ENCODE results near the gene MUS81. TPM values are rescaled to one million over a fixed set of nuclear protein-coding genes. Genes with fewer than 3 reads are reported as not detected.

MUS81 gene
- polyA plus RNA-seq, 6 donors from 2014 or later: 3.2 to 32.0 (median 22.8) TPM

GRCh38 chr11:65867284-65868071, 7.2 kb downstream of the MUS81 start:
- Mint-ChIP-seq H3K4me1 (peaks cover 14 to 33% (median 26%) of the 10 kb centered on the region in 3 donors), H3K36me3 (peaks cover 0 to 17% of the 10 kb centered on the region in 2 donors), H3K9me3 (no peaks in the 10 kb centered on the region), H3K4me3 (peak overlapping the region in 1 of 8 donors; percentile 36), H3K27me3 (no peaks in the 10 kb centered on the region), H3K27ac (peak overlapping the region in 1 of 6 donors; percentile 26)
- ATAC-seq (ENCODE audit: low read depth in 2 of 2): peak; percentile 34 to 45
- DNase-seq: no peak

- no peak overlapping the region for H3K4me3 Mint-ChIP-seq
- H3K36me3 Mint-ChIP-seq: peaks cover 0 to 10% of the 10 kb centered on the region in 2 donors
- DNase-seq: no peak
- no peak overlapping the region for H3K27ac Mint-ChIP-seq
- H3K9me3 Mint-ChIP-seq: no peaks in the 10 kb centered on the region
- H3K27me3 Mint-ChIP-seq: peaks cover 0 to 5% (median 0%) of the 10 kb centered on the region in 3 donors
- peaks cover 18 to 31% (median 23%) of the 10 kb centered on the region in 3 donors for H3K4me1 Mint-ChIP-seq
- peak; percentile 64 to 67 for ATAC-seq (ENCODE audit: low read depth in 2 of 2)
Observed at GRCh38 chr11:65868076-65868667, 7.9 kb downstream of the MUS81 start.

DNA sequence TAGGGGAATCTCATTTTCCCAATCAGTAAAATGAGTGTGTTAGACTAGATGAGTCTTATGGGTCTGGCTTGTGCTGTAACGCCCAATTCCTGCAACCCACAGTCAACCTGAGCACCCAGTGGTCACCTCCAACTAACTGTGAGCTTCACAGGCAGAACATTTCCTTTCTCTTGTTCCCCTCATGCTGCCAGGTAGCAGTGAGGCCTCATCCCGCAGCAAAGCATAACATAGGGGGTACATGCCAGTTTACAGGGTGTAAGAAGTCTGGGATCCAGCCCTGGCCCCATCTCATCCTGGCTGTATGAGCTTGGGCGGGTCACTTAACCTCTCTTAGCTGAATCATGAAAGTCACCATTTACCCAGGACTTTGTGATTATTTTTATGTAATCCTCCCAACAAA, 8.7 kb downstream of the MUS81 start:
- H3K4me3 Mint-ChIP-seq: peak overlapping the region in 1 of 8 donors; percentile 43
- H3K36me3 Mint-ChIP-seq: peaks cover 0 to 6% of the 10 kb centered on the region in 2 donors
- DNase-seq (no peak), ATAC-seq (ENCODE audit: low read depth in 2 of 2) (no peak)
- peaks cover 0 to 7% (median 0%) of the 10 kb centered on the region in 3 donors for H3K27me3 Mint-ChIP-seq
- no peaks in the 10 kb centered on the region for H3K9me3 Mint-ChIP-seq
- H3K4me1 Mint-ChIP-seq: peaks cover 19 to 38% (median 26%) of the 10 kb centered on the region in 3 donors
- H3K27ac Mint-ChIP-seq: no peak overlapping the region

DNA sequence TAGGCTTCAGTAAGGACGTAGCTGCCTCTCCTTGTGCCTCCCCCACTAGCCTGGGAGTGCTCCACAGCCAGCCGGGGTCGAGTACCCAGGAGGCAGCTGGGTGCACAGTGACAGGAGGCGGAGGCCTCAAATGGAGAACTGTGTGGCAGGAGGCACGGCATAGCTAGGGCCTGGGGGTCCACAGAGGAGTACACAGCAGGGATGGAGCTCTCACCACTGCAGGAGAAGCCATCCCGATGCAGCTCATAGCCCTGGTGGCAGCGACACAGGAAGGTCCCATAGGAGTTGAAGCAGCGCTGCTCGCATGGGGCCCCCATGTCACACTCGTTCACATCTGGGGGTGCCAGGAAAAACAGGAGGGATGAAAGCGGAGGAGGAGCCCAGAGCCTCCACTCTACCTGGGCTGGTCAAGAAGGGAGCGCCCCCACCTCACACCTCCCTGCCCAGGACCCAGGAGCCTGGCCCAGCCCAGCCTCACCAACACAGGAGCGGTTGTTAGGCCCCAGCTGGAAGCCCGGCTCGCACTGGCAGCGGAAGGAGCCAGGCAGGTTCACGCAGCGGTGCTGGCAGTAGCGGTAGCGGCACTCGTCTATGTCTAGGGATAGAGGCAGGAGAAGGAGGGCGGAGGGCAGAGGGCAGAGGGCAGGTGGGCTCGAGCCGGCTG, 9.5 kb downstream of the MUS81 start:
- peaks cover 22 to 38% (median 27%) of the 10 kb centered on the region in 3 donors for H3K4me1 Mint-ChIP-seq
- H3K9me3 Mint-ChIP-seq: no peaks in the 10 kb centered on the region
- peak overlapping the region in 3 of 8 donors; percentile 3 to 78 (median 20) for H3K4me3 Mint-ChIP-seq
- peak overlapping the region in 3 of 6 donors; percentile 47 to 72 (median 63) for H3K27ac Mint-ChIP-seq
- ATAC-seq (ENCODE audit: low read depth in 2 of 2) (no peak), DNase-seq (no peak)
- H3K27me3 Mint-ChIP-seq: peaks cover 0 to 7% (median 0%) of the 10 kb centered on the region in 3 donors
- H3K36me3 Mint-ChIP-seq: peaks cover 0 to 6% of the 10 kb centered on the region in 2 donors

- Mint-ChIP-seq H3K4me1 (peaks cover 22 to 34% (median 23%) of the 10 kb centered on the region in 3 donors), H3K36me3 (peaks cover 0 to 1% of the 10 kb centered on the region in 2 donors), H3K27ac (no peak overlapping the region), H3K27me3 (peaks cover 0 to 7% (median 0%) of the 10 kb centered on the region in 3 donors), H3K4me3 (peak overlapping the region in 3 of 8 donors; percentile 29 to 82 (median 61)), H3K9me3 (no peaks in the 10 kb centered on the region)
- no peak for DNase-seq
- no peak for ATAC-seq (ENCODE audit: low read depth in 2 of 2)
Observed at GRCh38 chr11:65870307-65870658, 10.1 kb downstream of the MUS81 start.

DNA sequence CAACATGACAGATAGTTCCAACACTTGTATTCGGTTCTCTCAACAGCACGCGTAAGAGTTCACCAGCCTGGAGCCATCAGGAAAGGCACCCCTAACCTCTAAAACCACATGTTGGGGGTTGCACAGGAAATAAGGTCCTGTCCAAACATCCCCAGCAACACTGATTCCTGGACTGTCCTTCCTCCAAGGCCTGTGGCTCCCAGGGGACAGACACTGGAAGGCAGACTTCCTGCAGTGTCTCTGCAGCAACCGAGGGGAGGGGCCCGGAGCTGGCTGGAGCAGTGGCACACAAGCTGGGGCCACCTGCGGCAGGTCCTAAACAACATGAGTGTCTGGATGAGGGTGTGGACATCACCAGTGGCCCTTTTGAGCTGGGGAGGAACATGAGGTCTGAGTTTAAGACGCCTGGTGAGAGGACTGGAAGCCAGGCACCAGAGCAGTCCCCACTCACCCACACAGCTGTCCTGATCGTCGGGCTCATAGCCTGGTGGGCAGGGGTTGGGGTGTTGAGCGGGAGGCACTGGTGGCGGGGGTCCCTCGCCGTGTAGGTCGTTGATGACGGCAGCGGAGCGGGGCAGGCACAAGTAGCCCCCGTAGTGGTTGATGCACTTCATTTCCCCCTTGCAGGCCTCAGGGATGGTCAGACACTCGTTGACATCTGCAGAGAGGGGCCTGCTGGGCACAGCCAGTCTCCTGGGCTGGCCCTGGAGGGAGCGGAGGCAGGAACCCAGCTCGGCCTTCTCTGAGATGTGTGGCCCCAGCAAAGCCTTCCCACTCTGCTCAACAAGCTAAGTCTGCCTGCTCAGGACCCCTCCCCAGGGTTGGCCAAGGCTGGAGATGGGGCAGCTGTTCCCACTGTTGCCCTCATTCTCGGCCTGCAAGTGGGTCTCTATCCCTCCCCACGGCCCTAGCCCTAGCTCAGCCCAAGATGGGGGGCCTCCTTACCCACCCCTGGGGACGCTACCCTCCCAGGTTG, 10.8 kb downstream of the MUS81 start:
- peak overlapping the region in 2 of 6 donors; percentile 14 to 36 for H3K27ac Mint-ChIP-seq
- H3K27me3 Mint-ChIP-seq: peaks cover 0 to 7% (median 0%) of the 10 kb centered on the region in 3 donors
- ATAC-seq (ENCODE audit: low read depth in 2 of 2) (no peak), DNase-seq (no peak)
- H3K9me3 Mint-ChIP-seq: no peaks in the 10 kb centered on the region
- peak overlapping the region in 6 of 8 donors; percentile 52 to 82 (median 60) for H3K4me3 Mint-ChIP-seq
- no peaks in the 10 kb centered on the region for H3K36me3 Mint-ChIP-seq
- peaks cover 22 to 33% (median 22%) of the 10 kb centered on the region in 3 donors for H3K4me1 Mint-ChIP-seq

GRCh38 chr11:65871811-65872548, 11.7 kb downstream of the MUS81 start:
- Mint-ChIP-seq H3K4me1 (peaks cover 22 to 32% (median 22%) of the 10 kb centered on the region in 3 donors), H3K9me3 (no peaks in the 10 kb centered on the region), H3K36me3 (no peaks in the 10 kb centered on the region), H3K27ac (peak overlapping the region in 2 of 6 donors; percentile 14 to 65), H3K27me3 (peaks cover 0 to 7% (median 0%) of the 10 kb centered on the region in 3 donors), H3K4me3 (peak overlapping the region in 7 of 8 donors; percentile 45 to 77 (median 54))
- DNase-seq: no peak
- no peak for ATAC-seq (ENCODE audit: low read depth in 2 of 2)

- ATAC-seq (ENCODE audit: low read depth in 2 of 2) (no peak), DNase-seq (no peak)
Observed at GRCh38 chr11:65872586-65873317, 12.5 kb downstream of the MUS81 start, which contains the start of gene EFEMP2. TSS of gene EFEMP2 (minus strand) at chr11:65872800. CDS start at chr11:65872354, 446 bp downstream.

DNA sequence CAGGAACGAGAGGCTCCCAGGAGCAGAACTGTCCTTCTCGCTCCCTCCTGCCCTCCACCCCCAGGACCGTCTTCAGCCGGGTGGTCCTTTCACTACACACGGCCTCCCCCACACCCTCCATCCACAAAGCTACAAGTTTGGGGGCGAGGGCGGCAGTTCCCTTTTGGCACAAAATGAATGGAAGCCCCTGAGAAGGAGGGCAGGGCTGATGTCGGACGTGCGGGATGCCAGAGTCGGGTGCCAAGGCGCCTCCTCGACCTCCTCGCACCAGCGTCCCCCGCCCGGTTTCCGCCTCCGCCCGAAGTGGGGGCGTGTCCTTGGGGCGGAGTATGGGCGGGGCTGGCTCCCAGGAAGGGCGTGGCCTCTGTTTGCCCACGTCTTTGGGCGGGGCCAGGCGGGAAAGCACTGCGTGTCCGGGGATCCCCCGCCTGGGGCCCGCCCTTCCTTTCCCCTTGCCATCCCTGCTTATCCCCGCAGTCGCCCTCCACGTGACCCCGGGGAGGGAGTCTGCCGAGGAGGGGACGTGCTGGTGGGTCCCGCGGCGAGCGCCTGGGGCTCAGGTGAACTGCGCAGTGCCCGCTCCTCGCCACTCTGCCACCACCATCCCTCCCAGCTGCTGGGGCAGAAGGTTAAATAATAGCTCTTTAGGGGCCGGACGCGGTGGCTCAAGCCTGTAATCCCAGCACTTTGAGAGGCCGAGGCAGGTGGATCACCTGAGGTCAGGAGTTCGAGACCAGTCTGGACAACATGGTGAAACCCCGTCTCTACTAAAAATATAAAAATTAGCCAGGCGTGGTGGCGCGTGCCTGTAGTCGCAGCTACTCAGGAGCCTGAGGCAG, 13.3 kb downstream of the MUS81 start:
- H3K9me3 Mint-ChIP-seq: no peaks in the 10 kb centered on the region
- peak overlapping the region; percentile 83 to 94 (median 89) for H3K4me3 Mint-ChIP-seq
- H3K4me1 Mint-ChIP-seq: peaks cover 22% of the 10 kb centered on the region in 3 donors
- peak; percentile 88 to 92 for ATAC-seq (ENCODE audit: low read depth in 2 of 2)
- H3K36me3 Mint-ChIP-seq: no peaks in the 10 kb centered on the region
- peaks cover 0 to 7% (median 0%) of the 10 kb centered on the region in 3 donors for H3K27me3 Mint-ChIP-seq
- DNase-seq: peak; percentile 98
- peak overlapping the region; percentile 84 to 98 (median 97) for H3K27ac Mint-ChIP-seq

More at GRCh38 chr11:65872586-65873317, 12.5 kb downstream of the MUS81 start, which contains the start of gene EFEMP2:
- Mint-ChIP-seq H3K4me3 (peak within 1 kb of the TSS; percentile 83 to 94 (median 89)), H3K27me3 (peaks cover 0 to 7% (median 0%) of the 10 kb centered on the region in 3 donors), H3K9me3 (no peaks in the 10 kb centered on the region), H3K4me1 (peaks cover 22 to 25% (median 22%) of the 10 kb centered on the region in 3 donors), H3K36me3 (no peaks in the 10 kb centered on the region), H3K27ac (peak within 1 kb of the TSS; percentile 84 to 98 (median 97))

DNA sequence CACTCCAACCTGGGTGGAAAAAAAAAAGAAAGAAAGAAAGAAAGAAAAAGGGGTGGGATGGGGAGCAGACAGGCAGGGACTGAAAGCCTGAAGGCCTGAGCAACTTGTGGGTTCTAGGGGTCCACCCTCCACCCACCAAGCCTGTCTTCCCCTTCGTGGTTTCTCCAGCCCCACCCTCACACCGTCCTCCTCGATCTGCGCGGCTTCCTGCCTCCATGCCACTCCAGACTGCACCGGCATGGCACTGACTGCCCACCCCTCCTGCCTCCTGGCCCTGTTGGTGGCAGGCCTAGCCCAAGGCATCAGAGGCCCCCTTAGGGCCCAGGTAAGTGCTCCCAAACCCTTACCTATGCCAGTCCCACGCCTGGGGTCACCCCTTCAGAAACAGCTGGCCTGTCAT, 19.4 kb downstream of the MUS81 start, which contains the start of gene CTSW:
Gene CTSW (plus strand): TSS at position 221 of the 400 bp plus-strand sequence. CDS start 18 bp downstream, at position 239.
- DNase-seq (no peak), ATAC-seq (ENCODE audit: low read depth in 2 of 2) (no peak)

More for the DNA sequence above, 19.4 kb downstream of the MUS81 start, which contains the start of gene CTSW:
- peaks cover 0 to 3% of the 10 kb centered on the region in 2 donors for H3K36me3 Mint-ChIP-seq
- no peaks in the 10 kb centered on the region for H3K27me3 Mint-ChIP-seq
- H3K4me3 Mint-ChIP-seq: peak within 1 kb of the TSS in 1 of 8 donors; percentile 27
- H3K27ac Mint-ChIP-seq: peak within 1 kb of the TSS in 2 of 6 donors; percentile 29 to 81
- H3K4me1 Mint-ChIP-seq: peaks cover 8 to 23% (median 11%) of the 10 kb centered on the region in 3 donors
- no peaks in the 10 kb centered on the region for H3K9me3 Mint-ChIP-seq

Data from naive B cell (primary cell).